HCT116 (cell line): Measurements from ENCODE around the gene PRDX1. TPM values are rescaled to one million over a fixed set of nuclear protein-coding genes. Genes with fewer than 3 reads are reported as not detected.

ENCODE experiments used
- ATAC-seq: fragments of 200-7000 bp; cut with Tn5 transposase; 2 replicates; pipeline ENCODE4 v1.9.1; 2020; ENCODE audit warnings: mild to moderate bottlenecking, moderate library complexity
- BruUV-seq: library from RNA; stranded (reverse); fragments of 400-500 nt; replicated peaks from 2 replicates; lab custom pipeline; 2021; lab: Mats Ljungman, UMichigan
- CTCF ChIA-PET: fragments of 300-600 bp; sonication (Branson Sonifier 250); formaldehyde crosslinking; loops from one replicate; lab custom pipeline; 2021; ENCODE audit warnings: antibody characterized with exemption; lab: Charles Lee
- POLR2A ChIA-PET: fragments of 300-600, 350-600 bp; sonication (Branson Sonifier 250); formaldehyde crosslinking; loops from one replicate; lab custom pipeline; 2021; ENCODE audit warnings: antibody characterized with exemption; lab: Charles Lee
- RAD21 ChIA-PET, 2 experiments: fragments of 300-600 bp; sonication (Branson Sonifier 250); formaldehyde crosslinking; loops; one replicate each; lab custom pipeline; 2023; ENCODE audit warnings: low total read pairs in 2 of 2; ENCODE audit not compliant: uncharacterized antibody in 2 of 2, unreplicated experiment in 2 of 2, low non-redundant PET in 1 of 2; lab: Charles Lee
- DNase-seq: peaks from one replicate; pipeline ENCODE4 v3.0.0-alpha.2; 2010; ENCODE audit warnings: low read depth, low spot score
- H2AFZ ChIP-seq: fragments of 200-600 bp; shearing (Covaris generic), sonication (generic); 2 replicates; pipeline ENCODE4 v1.6.1; 2017; ENCODE audit warnings: low read depth, mixed run types, mixed read lengths, antibody characterized with exemption, low read length; ENCODE audit not compliant: poor library complexity, severe bottlenecking
- H3K27ac ChIP-seq: 2 replicates; pipeline ENCODE4 v1.5.1; 2012; ENCODE audit warnings: low read depth, low read length
- H3K27me3 ChIP-seq: fragments of 200-600 bp; sonication (generic); 2 replicates; pipeline ENCODE4 v1.6.1; 2016; ENCODE audit warnings: mixed run types, low read length, mixed read lengths; ENCODE audit not compliant: insufficient read depth
- H3K36me3 ChIP-seq, 2 experiments: fragments of 200-500 bp in 1 of 2; fragments of 200-600 bp in 1 of 2; sonication (Bioruptor generic) in 1 of 2; sonication (generic) in 1 of 2; 2 replicates each; pipeline versions ENCODE4 v1.5.1 to v1.6.1; 2014 to 2016; ENCODE audit warnings: low read length in 2 of 2, inconsistent platforms in 1 of 2, mixed read lengths in 1 of 2, mixed run types in 1 of 2; ENCODE audit not compliant: insufficient read depth in 2 of 2, control insufficient read depth in 1 of 2
- H3K4me1 ChIP-seq, 2 experiments: fragments of 200-600 bp in 1 of 2; sonication (generic) in 1 of 2; 2 replicates each; pipeline versions ENCODE4 v1.5.1 to v1.6.1; 2012 to 2017; ENCODE audit warnings: low read length in 2 of 2, inconsistent platforms in 1 of 2, mild to moderate bottlenecking in 1 of 2, mixed read lengths in 1 of 2, mixed run types in 1 of 2, moderate library complexity in 1 of 2; ENCODE audit not compliant: insufficient read depth in 2 of 2, control insufficient read depth in 1 of 2
- H3K4me2 ChIP-seq: fragments of 200-600 bp; sonication (generic); 2 replicates; pipeline ENCODE4 v1.6.1; 2017; ENCODE audit warnings: mixed run types, low read length, mixed read lengths
- H3K4me3 ChIP-seq, 2 experiments: fragments of 200-600 bp in 1 of 2; sonication (generic) in 1 of 2; replicated peaks in 1 of 2; 2 replicates each; pipeline ENCODE4 v1.5.1; 2011 to 2016; ENCODE audit warnings: low read length in 2 of 2, control low read depth in 1 of 2, low read depth in 1 of 2, mild to moderate bottlenecking in 1 of 2, mixed read lengths in 1 of 2, mixed run types in 1 of 2
- H3K79me2 ChIP-seq: fragments of 200-600 bp; sonication (generic); 2 replicates; pipeline ENCODE4 v1.6.1; 2017; ENCODE audit warnings: mild to moderate bottlenecking, mixed run types, low read length, moderate library complexity, mixed read lengths; ENCODE audit not compliant: insufficient read depth
- H3K9ac ChIP-seq: fragments of 200-600 bp; sonication (generic); 2 replicates; pipeline ENCODE4 v1.6.1; 2016; ENCODE audit warnings: low read length, mixed read lengths
- H3K9me2 ChIP-seq: fragments of 200-600 bp; sonication (generic), shearing (Covaris generic); 2 replicates; pipeline ENCODE4 v1.6.1; 2017; ENCODE audit warnings: mixed run types, mild to moderate bottlenecking, moderate library complexity; ENCODE audit not compliant: insufficient read depth
- H3K9me3 ChIP-seq, 2 experiments: fragments of 200-500 bp in 1 of 2; fragments of 200-600 bp in 1 of 2; sonication (Bioruptor generic) in 1 of 2; sonication (generic) in 1 of 2; 2 replicates each; pipeline ENCODE4 v1.6.1; 2014 to 2017; ENCODE audit warnings: low read length in 2 of 2, mixed read lengths in 2 of 2, inconsistent platforms in 1 of 2, low read depth in 1 of 2, mild to moderate bottlenecking in 1 of 2, mixed run types in 1 of 2, moderate library complexity in 1 of 2; ENCODE audit not compliant: control insufficient read depth in 1 of 2, insufficient read depth in 1 of 2
- H4K20me1 ChIP-seq: fragments of 200-600 bp; sonication (generic), shearing (Covaris generic); 2 replicates; pipeline ENCODE4 v1.6.1; 2017; ENCODE audit warnings: mixed run types, mild to moderate bottlenecking, moderate library complexity; ENCODE audit not compliant: insufficient read depth
- CBX3 ChIP-seq: IDR thresholded peaks from 2 replicates; pipeline ENCODE4 v1.6.1; 2012; ENCODE audit warnings: low read depth
- CEBPB ChIP-seq: IDR thresholded peaks from 2 replicates; pipeline ENCODE4 v1.6.1; 2012; ENCODE audit warnings: low read depth
- CTCF ChIP-seq, 3 experiments: fragments of 200-600 bp in 1 of 3; sonication (generic) in 1 of 3; IDR thresholded peaks in 2 of 3; conservative IDR thresholded peaks in 1 of 3; 2 replicates each; pipeline ENCODE4 v1.5.1; 2012 to 2017; ENCODE audit warnings: low read depth in 2 of 3, low read length in 2 of 3, antibody characterized with exemption in 1 of 3, borderline replicate concordance in 1 of 3, control low read depth in 1 of 3, mild to moderate bottlenecking in 1 of 3, mixed read lengths in 1 of 3, mixed run types in 1 of 3, moderate library complexity in 1 of 3; ENCODE audit not compliant: insufficient read depth in 1 of 3
- EGR1 ChIP-seq: IDR thresholded peaks from 2 replicates; pipeline ENCODE4 v1.6.1; 2012; ENCODE audit warnings: low read depth
- FOSL1 ChIP-seq: IDR thresholded peaks from 2 replicates; pipeline ENCODE4 v1.6.1; 2012; ENCODE audit warnings: low read depth
- POLR2AphosphoS5 ChIP-seq: IDR thresholded peaks from 2 replicates; pipeline ENCODE4 v1.6.1; 2011; ENCODE audit warnings: mild to moderate bottlenecking, low read depth, low read length, moderate library complexity
- SIN3A ChIP-seq: IDR thresholded peaks from 2 replicates; pipeline ENCODE4 v1.6.1; 2012; ENCODE audit warnings: low read depth
- ZBTB33 ChIP-seq: IDR thresholded peaks from 2 replicates; pipeline ENCODE4 v1.6.1; 2011; ENCODE audit warnings: mild to moderate bottlenecking, low read length, moderate library complexity; ENCODE audit not compliant: insufficient replicate concordance; ENCODE audit errors: extremely low read depth
- ZNF274 ChIP-seq: fragments of 200-500 bp; sonication (Bioruptor generic); IDR thresholded peaks from 2 replicates; pipeline ENCODE4 v1.6.1; 2014; ENCODE audit warnings: mild to moderate bottlenecking, low read depth, low read length, inconsistent platforms
- intact Hi-C: fragments of 100-400 bp; cut with micrococcal nuclease; formaldehyde crosslinking; loops from 2 replicates; pipeline ENCODE4 v1.10.0; 2022
- total RNA-seq: library from RNA; stranded (reverse); gene quantifications from one replicate; pipeline ENCODE4 v1.2.1, GENCODE V29; 2021; ENCODE audit not compliant: unreplicated experiment
- TF ChIP-seq, protein P1 (sequence below): IDR thresholded peaks from 2 replicates; pipeline ENCODE4 v1.6.1; 2012
- TF ChIP-seq, protein P2 (sequence below): IDR thresholded peaks from 2 replicates; pipeline ENCODE4 v1.6.1; 2012; ENCODE audit warnings: low read depth

PRDX1 gene
- total RNA-seq, 1 experiment from 2014 or later = 1,171 TPM

DNA sequence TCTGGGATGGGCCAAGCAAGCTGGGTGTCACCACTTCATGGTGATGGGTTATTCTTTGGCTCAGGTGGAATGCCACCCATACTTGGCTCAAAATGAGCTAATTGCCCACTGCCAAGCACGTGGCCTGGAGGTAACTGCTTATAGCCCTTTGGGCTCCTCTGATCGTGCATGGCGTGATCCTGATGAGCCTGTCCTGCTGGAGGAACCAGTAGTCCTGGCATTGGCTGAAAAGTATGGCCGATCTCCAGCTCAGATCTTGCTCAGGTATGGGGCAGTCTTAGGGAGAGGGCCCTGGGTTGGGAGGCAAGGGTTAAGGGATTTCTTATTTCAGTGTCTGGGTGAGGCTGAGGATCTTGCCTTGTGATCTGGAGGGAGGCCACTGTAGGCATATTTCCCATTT lies 46.7 kb upstream of the PRDX1 start:
- TF ChIP-seq SIN3A (no peak), CTCF (IDR thresholded peaks at IDR 0.05 in 2 of 3, conservative IDR thresholded peaks at IDR 0.05 in 1 of 3; ENCODE audit: borderline replicate concordance in 1 of 3, insufficient read depth in 1 of 3, low read depth in 2 of 3, low read length in 2 of 3) (no peak), EGR1 (no peak), POLR2AphosphoS5 (no peak)
- ChIA-PET RAD21 (interaction anchor here in 1 of 2 experiments (1.2 kb wide), 1 partner anchor 45 kb away, joined by 4 read pairs; no protein-coding TSS in a partner anchor), CTCF (interaction anchor here (0.7 to 4.0 kb wide), 7 partner anchors 9 to 837 kb away, joined by 3 to 28 read pairs (median 3); partner anchors contain the start of genes PRDX1 and RNU5D-1), POLR2A (interaction anchor here (0.9 kb wide), 2 partner anchors 14 to 15 kb away, joined by 3 to 4 read pairs; no protein-coding TSS in a partner anchor)
- BruUV-seq = no TSS peak
- Histone ChIP-seq H4K20me1 (no peaks in the 10 kb centered on the region), H3K27ac (no peak overlapping the region), H3K36me3 (peaks cover 24 to 32% of the 10 kb centered on the region in 2 experiments), H3K9me2 (no peaks in the 10 kb centered on the region), H3K79me2 (peaks cover 11% of the 10 kb centered on the region), H3K27me3 (no peaks in the 10 kb centered on the region), H3K9ac (no peak overlapping the region), H3K4me1 (no peaks in the 10 kb centered on the region), H3K4me3 (no peak overlapping the region), H2AFZ (no peak overlapping the region), H3K9me3 (no peaks in the 10 kb centered on the region), H3K4me2 (no peak overlapping the region)
- ATAC-seq = no peak
- DNase-seq = no peak
- intact Hi-C loops = no loop called here

DNA sequence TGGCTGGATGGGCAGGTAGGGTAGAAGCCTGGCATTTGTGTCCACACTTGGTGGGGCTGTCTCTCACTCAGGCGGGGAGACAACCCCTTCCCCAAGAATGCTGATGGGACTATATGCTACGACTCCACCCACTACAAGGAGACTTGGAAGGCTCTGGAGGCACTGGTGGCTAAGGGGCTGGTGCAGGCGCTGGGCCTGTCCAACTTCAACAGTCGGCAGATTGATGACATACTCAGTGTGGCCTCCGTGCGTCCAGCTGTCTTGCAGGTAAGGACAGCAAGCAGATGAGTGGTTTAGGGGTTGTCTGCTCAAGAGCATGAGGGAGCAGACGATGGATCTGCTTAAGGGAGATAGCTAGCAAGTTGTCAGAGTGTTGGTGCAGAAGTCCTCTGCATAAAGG lies 46.2 kb upstream of the PRDX1 start:
- H4K20me1 ChIP-seq = no peaks in the 10 kb centered on the region
- no peak overlapping the region for H3K27ac ChIP-seq
- CTCF ChIA-PET = interaction anchor here (0.7 to 4.0 kb wide), 6 partner anchors 8 to 837 kb away, joined by 3 to 28 read pairs (median 3); partner anchors contain the start of genes PRDX1 and RNU5D-1
- POLR2A ChIA-PET = interaction anchor here (0.9 kb wide), 1 partner anchor 15 kb away, joined by 4 read pairs; no protein-coding TSS in a partner anchor
- no peak overlapping the region for H3K9ac ChIP-seq
- no peaks in the 10 kb centered on the region for H3K4me1 ChIP-seq
- DNase-seq (no peak), ATAC-seq (no peak)
- no TSS peak for BruUV-seq
- RAD21 ChIA-PET = no interaction called here
- no peaks in the 10 kb centered on the region for H3K27me3 ChIP-seq
- H3K79me2 ChIP-seq = peaks cover 11% of the 10 kb centered on the region
- intact Hi-C loops = no loop called here
- H3K4me2 ChIP-seq = no peak overlapping the region
- no peak overlapping the region for H2AFZ ChIP-seq
- H3K9me3 ChIP-seq = no peaks in the 10 kb centered on the region
- H3K9me2 ChIP-seq = no peaks in the 10 kb centered on the region
- H3K4me3 ChIP-seq = no peak overlapping the region
- peaks cover 24 to 32% of the 10 kb centered on the region in 2 experiments for H3K36me3 ChIP-seq
- TF ChIP-seq CBX3 = no peak
- TF ChIP-seq CEBPB = no peak
- TF ChIP-seq EGR1 = no peak
- TF ChIP-seq ZNF274 = no peak
- TF ChIP-seq, protein P1, sequence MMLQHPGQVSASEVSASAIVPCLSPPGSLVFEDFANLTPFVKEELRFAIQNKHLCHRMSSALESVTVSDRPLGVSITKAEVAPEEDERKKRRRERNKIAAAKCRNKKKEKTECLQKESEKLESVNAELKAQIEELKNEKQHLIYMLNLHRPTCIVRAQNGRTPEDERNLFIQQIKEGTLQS = no peak
- TF ChIP-seq, protein P2, sequence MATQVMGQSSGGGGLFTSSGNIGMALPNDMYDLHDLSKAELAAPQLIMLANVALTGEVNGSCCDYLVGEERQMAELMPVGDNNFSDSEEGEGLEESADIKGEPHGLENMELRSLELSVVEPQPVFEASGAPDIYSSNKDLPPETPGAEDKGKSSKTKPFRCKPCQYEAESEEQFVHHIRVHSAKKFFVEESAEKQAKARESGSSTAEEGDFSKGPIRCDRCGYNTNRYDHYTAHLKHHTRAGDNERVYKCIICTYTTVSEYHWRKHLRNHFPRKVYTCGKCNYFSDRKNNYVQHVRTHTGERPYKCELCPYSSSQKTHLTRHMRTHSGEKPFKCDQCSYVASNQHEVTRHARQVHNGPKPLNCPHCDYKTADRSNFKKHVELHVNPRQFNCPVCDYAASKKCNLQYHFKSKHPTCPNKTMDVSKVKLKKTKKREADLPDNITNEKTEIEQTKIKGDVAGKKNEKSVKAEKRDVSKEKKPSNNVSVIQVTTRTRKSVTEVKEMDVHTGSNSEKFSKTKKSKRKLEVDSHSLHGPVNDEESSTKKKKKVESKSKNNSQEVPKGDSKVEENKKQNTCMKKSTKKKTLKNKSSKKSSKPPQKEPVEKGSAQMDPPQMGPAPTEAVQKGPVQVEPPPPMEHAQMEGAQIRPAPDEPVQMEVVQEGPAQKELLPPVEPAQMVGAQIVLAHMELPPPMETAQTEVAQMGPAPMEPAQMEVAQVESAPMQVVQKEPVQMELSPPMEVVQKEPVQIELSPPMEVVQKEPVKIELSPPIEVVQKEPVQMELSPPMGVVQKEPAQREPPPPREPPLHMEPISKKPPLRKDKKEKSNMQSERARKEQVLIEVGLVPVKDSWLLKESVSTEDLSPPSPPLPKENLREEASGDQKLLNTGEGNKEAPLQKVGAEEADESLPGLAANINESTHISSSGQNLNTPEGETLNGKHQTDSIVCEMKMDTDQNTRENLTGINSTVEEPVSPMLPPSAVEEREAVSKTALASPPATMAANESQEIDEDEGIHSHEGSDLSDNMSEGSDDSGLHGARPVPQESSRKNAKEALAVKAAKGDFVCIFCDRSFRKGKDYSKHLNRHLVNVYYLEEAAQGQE = no peak
- TF ChIP-seq SIN3A = no peak
- TF ChIP-seq FOSL1 = no peak
- no peak for TF ChIP-seq ZBTB33
